Heart left ventricle (tissue), 16 donors: ENCODE measurements around the gene AP3M1. TPM values are rescaled to one million over a fixed set of nuclear protein-coding genes. Genes with fewer than 3 reads are reported as not detected.

Experiments used
- ATAC-seq, 4 donors: fragments of 200-7000 bp; cut with Tn5 transposase; one replicate each; pipeline ENCODE4 v1.9.1; 2020 to 2022; ENCODE audit warnings: moderate library complexity in 4 of 4, mild to moderate bottlenecking in 3 of 4, moderate number of reproducible peaks in 1 of 4
- DNase-seq, 5 donors: peaks; one replicate each; pipeline ENCODE4 v3.0.0-alpha.2; 2020
- H3K27ac ChIP-seq, 12 donors: fragments of 200-600 bp; sonication (generic) in 4 of 12; one replicate each; pipeline versions ENCODE4 v1.5.0 to v1.8.0; 2016 to 2022; ENCODE audit warnings: mild to moderate bottlenecking in 2 of 12
- H3K27me3 ChIP-seq, 9 donors: fragments of 200-600 bp; sonication (generic) in 2 of 9; one replicate each; pipeline versions ENCODE4 v1.5.1 to v1.8.0; 2016 to 2022; ENCODE audit warnings: mild to moderate bottlenecking in 3 of 9
- H3K36me3 ChIP-seq, 9 donors: fragments of 200-600 bp; sonication (generic) in 2 of 9; one replicate each; pipeline versions ENCODE4 v1.5.0 to v1.8.0; 2018 to 2022; ENCODE audit warnings: mild to moderate bottlenecking in 2 of 9
- H3K4me1 ChIP-seq, 12 donors: fragments of 200-600 bp; sonication (generic) in 4 of 12; one replicate each; pipeline versions ENCODE4 v1.5.0 to v1.8.0; 2016 to 2022; ENCODE audit warnings: mild to moderate bottlenecking in 3 of 12
- H3K4me3 ChIP-seq, 12 donors: fragments of 200-600 bp; sonication (generic) in 4 of 12; one replicate each; pipeline versions ENCODE4 v1.5.0 to v1.8.0; 2017 to 2022; ENCODE audit warnings: mild to moderate bottlenecking in 9 of 12, moderate library complexity in 4 of 12
- H3K9me3 ChIP-seq, 12 donors: fragments of 200-600 bp; sonication (generic) in 4 of 12; one replicate each; pipeline versions ENCODE4 v1.5.0 to v1.8.0; 2016 to 2022; ENCODE audit warnings: mild to moderate bottlenecking in 1 of 12
- POLR2A ChIP-seq, 2 donors: fragments of 450-650 bp; IDR thresholded peaks; one replicate each; pipeline ENCODE4 v1.6.1; 2017; ENCODE audit warnings: antibody characterized with exemption in 2 of 2, mild to moderate bottlenecking in 2 of 2, moderate library complexity in 2 of 2
- WGBS, 4 donors: extraction: QIAGEN DNeasy Blood & Tissue Kit in 2 of 4; methylation state at CpG; one replicate each; pipeline versions ENCODE4 v1.1.5 to v1.1.7; 2013 to 2018; 5-methylcytosine and 5-hydroxymethylcytosine counted together
- intact Hi-C, 10 donors: fragments of 100-400 bp; cut with DNase I; formaldehyde crosslinking; loops; one replicate each; pipeline versions ENCODE4 v1.11.1 to v1.14.2; 2022
- polyA plus RNA-seq, 2 donors: library from polyadenylated mRNA; stranded (reverse); fragments of 200-250 nt; gene quantifications; one replicate each; pipeline ENCODE4 v1.2.3, GENCODE V29; 2013
- total RNA-seq, 9 donors: library from RNA; depleted of rRNA in 2 of 9; stranded (reverse); fragments of >200 nt in 2 of 9; fragmentation: NEBNext Ultra II Directional in 3 of 9; extraction: Animal tissue kit (Norgen Biotek cat#: 25700) in 3 of 9; gene quantifications; one replicate each; pipeline versions ENCODE4 v1.1.0 to v1.2.4, GENCODE V29; 2016 to 2023
- TF ChIP-seq, protein P1 (sequence below), 12 donors: fragments of 200-600 bp; sonication (generic) in 4 of 12; IDR thresholded peaks; one replicate each; pipeline versions ENCODE4 v1.5.0 to v1.8.0; 2018 to 2022; ENCODE audit warnings: antibody characterized with exemption in 12 of 12, mild to moderate bottlenecking in 5 of 12
- donor health status: ischemic (EF 13 %, LVEDD 7.1; RV severe dilation, severe dysfunction).
- donor health status: healthy with polysubstance abuse.
- donor health status: DM: no; HTN: yes; CAD: no.
- donor health status: DM: no; HTN: no; CAD: no.
- donor health status: ischemic (EF 25% LVEDD 6.9; RV normal size, moderate dysfunction).
- donor health status: ischemic (EF 25% LVEDD 5.7; RV mildly dilated, moderate dysfunction).
- donor health status: healthy.
- donor health status: DM: yes; HTN: yes; CAD: no.
- donor health status: ischemic (EF 35%, LVEDD 5.7; RV mildly dilated, moderate dysfunction).
- donor health status: nonischemic (EF 11% LVEDD 7.7; RV severe dilation, severe dysfunction).
- donor health status: DM: yes; HTN: yes; CAD: no.
- donor health status: PGD.
- donor health status: ischemic (EF 29% LVEDD 5.4; RV normal size, mild dysfunction).
- donor health status: nonischemic (EF 23%, LVEDD 6.1; RV moderate dilation, normal function).

AP3M1 gene
- total and polyA plus RNA-seq, 11 donors, result 7.8 to 37.0 (median 30.5) TPM

DNA sequence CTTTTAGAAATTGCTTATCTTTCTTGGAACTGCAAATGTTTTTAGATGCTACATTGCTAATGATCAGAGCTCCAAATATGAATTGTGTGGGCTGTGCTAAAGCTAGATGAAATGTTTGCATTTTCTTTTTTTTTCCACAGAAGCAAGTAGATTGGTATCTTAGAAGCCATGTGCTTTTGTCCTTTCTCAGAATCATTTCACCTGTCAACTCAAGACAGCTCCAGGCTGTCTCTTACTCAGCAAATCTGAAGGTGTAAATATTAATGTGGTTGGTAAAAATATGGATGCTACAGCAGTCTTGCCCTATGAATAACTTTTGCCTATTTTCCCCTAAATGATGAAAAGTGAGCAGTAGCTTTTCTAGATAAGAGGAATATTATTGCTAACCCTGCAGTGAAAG lies 41.2 kb downstream of the AP3M1 start:
- intact Hi-C loops, result no loop called here
- DNase-seq (no peak), ATAC-seq (no peak)
- Histone ChIP-seq H3K36me3 (peaks cover 6 to 100% (median 98%) of the 10 kb centered on the region in 9 donors), H3K4me1 (peaks cover 0 to 24% (median 7%) of the 10 kb centered on the region in 12 donors), H3K9me3 (no peaks in the 10 kb centered on the region), H3K27ac (no peak overlapping the region), H3K27me3 (no peaks in the 10 kb centered on the region), H3K4me3 (no peak overlapping the region)
- no peak for TF ChIP-seq POLR2A (IDR thresholded peaks at IDR 0.05)
- TF ChIP-seq, protein P1, sequence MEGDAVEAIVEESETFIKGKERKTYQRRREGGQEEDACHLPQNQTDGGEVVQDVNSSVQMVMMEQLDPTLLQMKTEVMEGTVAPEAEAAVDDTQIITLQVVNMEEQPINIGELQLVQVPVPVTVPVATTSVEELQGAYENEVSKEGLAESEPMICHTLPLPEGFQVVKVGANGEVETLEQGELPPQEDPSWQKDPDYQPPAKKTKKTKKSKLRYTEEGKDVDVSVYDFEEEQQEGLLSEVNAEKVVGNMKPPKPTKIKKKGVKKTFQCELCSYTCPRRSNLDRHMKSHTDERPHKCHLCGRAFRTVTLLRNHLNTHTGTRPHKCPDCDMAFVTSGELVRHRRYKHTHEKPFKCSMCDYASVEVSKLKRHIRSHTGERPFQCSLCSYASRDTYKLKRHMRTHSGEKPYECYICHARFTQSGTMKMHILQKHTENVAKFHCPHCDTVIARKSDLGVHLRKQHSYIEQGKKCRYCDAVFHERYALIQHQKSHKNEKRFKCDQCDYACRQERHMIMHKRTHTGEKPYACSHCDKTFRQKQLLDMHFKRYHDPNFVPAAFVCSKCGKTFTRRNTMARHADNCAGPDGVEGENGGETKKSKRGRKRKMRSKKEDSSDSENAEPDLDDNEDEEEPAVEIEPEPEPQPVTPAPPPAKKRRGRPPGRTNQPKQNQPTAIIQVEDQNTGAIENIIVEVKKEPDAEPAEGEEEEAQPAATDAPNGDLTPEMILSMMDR (IDR thresholded peaks at IDR 0.05), result no peak

DNA sequence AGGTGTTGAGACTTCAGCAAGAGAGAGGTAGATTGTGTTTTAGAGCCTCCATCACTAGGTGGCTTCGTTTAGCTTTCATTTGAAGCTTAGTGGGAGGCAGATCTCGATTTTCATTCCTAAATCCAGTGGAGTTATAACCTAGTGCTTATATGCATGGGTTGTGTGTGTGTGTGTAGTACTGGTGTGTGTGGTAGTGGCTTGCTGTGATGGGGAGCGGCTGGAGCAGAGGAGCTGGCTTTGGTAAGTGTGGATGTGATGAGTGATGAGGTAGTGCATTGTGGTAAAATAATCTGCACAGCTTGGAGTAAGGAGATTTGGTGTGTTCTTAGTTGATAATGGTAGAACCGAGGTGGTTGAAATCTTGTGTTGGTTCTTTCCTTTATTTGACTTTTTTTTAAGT lies 43.2 kb downstream of the AP3M1 start:
- Histone ChIP-seq H3K27me3 (no peaks in the 10 kb centered on the region), H3K36me3 (peaks cover 6 to 100% (median 100%) of the 10 kb centered on the region in 9 donors), H3K4me1 (peaks cover 0 to 11% (median 3%) of the 10 kb centered on the region in 12 donors), H3K27ac (no peak overlapping the region), H3K4me3 (no peak overlapping the region), H3K9me3 (no peaks in the 10 kb centered on the region)
- DNase-seq, result no peak
- no peak for ATAC-seq
- WGBS, 4 donors, result 68 to 73% (median 71%) methylated on average over 4 of the region's 4 CpGs
- intact Hi-C loops, result no loop called here
- no peak for TF ChIP-seq POLR2A (IDR thresholded peaks at IDR 0.05)
- TF ChIP-seq, protein P1 (IDR thresholded peaks at IDR 0.05), result no peak

DNA sequence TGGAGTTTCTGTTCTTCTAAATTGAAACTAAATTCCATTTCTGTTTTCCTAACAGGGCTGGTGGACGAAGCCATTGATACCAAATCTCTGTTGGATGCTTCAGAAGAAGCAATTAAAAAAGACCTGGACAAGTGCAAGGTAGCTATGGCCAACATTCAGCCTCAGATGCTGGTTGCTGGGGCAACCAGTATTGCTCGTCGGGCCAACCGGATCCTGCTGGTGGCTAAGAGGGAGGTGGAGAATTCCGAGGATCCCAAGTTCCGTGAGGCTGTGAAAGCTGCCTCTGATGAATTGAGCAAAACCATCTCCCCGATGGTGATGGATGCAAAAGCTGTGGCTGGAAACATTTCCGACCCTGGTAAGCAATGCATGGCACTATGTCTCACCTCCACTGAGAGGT lies 45.6 kb downstream of the AP3M1 start:
- no peak overlapping the region for H3K27ac ChIP-seq
- 81 to 92% (median 86%) methylated on average over 8 of the region's 8 CpGs for WGBS, 4 donors
- TF ChIP-seq, protein P1 (IDR thresholded peaks at IDR 0.05), result no peak
- no peak for TF ChIP-seq POLR2A (IDR thresholded peaks at IDR 0.05)
- H3K4me3 ChIP-seq, result no peak overlapping the region
- intact Hi-C loops, result no loop called here
- ATAC-seq (no peak), DNase-seq (no peak)
- no peaks in the 10 kb centered on the region for H3K9me3 ChIP-seq
- no peaks in the 10 kb centered on the region for H3K27me3 ChIP-seq
- peaks cover 2 to 100% (median 98%) of the 10 kb centered on the region in 9 donors for H3K36me3 ChIP-seq
- peaks cover 0 to 7% (median 0%) of the 10 kb centered on the region in 12 donors for H3K4me1 ChIP-seq

DNA sequence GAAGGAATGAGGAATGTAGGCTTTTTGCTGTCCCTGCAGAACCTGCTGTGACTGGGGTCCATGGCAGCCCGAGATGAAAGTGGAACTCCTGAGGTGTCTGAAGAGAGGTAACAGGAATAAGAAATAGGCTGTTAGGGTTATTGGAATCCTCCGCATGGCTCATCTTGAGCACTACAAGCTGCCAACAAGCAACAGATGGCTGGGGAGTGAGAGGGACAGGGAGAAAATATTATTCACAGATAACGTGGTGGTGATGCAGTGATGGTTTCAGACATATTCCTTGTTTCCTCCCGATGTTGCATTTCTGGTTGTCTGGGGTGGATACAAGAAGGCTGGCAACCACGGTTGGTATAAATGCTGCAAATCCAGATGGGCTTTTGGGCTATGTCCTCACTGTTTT lies 46.1 kb downstream of the AP3M1 start:
- ATAC-seq, result no peak
- 78 to 81% (median 80%) methylated on average over 5 of the region's 5 CpGs for WGBS, 4 donors

More for the DNA sequence above, 46.1 kb downstream of the AP3M1 start:
- intact Hi-C loops, result no loop called here
- H3K36me3 ChIP-seq, result peaks cover 2 to 100% (median 98%) of the 10 kb centered on the region in 9 donors
- H3K4me1 ChIP-seq, result peaks cover 0 to 7% (median 0%) of the 10 kb centered on the region in 12 donors
- H3K27ac ChIP-seq, result no peak overlapping the region
- no peak overlapping the region for H3K4me3 ChIP-seq
- H3K27me3 ChIP-seq, result no peaks in the 10 kb centered on the region
- no peak for DNase-seq
- no peaks in the 10 kb centered on the region for H3K9me3 ChIP-seq
- TF ChIP-seq POLR2A (IDR thresholded peaks at IDR 0.05), result no peak
- TF ChIP-seq, protein P1 (IDR thresholded peaks at IDR 0.05), result no peak
